Measurements from ENCODE around the gene PCDH9. TPM values are rescaled to one million over a fixed set of nuclear protein-coding genes. Genes with fewer than 3 reads are reported as not detected.

The PCDH9 gene
- total and polyA plus RNA-seq, 9 donors, result 0.18 to 6.5 (median 1.3) TPM

DNA sequence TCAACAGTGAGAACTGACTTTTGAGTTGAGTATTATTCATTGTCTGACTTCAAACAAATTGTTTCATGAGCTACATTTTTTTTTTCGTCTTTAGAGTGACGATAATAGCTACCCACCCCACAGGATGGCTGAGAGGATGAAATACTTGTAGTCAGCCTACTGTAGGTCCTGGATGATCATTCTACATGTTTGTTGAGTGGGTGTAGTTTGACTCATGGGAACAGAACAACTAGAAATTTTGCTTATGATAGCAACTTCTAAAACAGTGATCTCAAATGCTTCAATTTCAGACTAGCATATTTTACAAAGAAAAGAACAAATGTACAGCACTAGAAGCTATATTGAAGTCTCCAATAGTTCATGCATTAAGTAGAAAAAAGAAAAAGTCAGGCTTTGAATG lies 651.8 kb downstream of the PCDH9 start:
- TF ChIP-seq POLR2A (IDR thresholded peaks at IDR 0.05) (no peak), EP300 (IDR thresholded peaks at IDR 0.05) (no peak)
- TF ChIP-seq, protein P1, sequence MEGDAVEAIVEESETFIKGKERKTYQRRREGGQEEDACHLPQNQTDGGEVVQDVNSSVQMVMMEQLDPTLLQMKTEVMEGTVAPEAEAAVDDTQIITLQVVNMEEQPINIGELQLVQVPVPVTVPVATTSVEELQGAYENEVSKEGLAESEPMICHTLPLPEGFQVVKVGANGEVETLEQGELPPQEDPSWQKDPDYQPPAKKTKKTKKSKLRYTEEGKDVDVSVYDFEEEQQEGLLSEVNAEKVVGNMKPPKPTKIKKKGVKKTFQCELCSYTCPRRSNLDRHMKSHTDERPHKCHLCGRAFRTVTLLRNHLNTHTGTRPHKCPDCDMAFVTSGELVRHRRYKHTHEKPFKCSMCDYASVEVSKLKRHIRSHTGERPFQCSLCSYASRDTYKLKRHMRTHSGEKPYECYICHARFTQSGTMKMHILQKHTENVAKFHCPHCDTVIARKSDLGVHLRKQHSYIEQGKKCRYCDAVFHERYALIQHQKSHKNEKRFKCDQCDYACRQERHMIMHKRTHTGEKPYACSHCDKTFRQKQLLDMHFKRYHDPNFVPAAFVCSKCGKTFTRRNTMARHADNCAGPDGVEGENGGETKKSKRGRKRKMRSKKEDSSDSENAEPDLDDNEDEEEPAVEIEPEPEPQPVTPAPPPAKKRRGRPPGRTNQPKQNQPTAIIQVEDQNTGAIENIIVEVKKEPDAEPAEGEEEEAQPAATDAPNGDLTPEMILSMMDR (IDR thresholded peaks at IDR 0.05), result no peak
- Histone ChIP-seq H3K4me1 (ENCODE audit: insufficient read depth) (no peaks in the 10 kb centered on the region), H3K27ac (no peak overlapping the region), H3K36me3 (no peaks in the 10 kb centered on the region), H3K4me3 (no peak overlapping the region), H3K9me3 (no peaks in the 10 kb centered on the region), H3K27me3 (no peaks in the 10 kb centered on the region)
- intact Hi-C loops (cut with DNase I), result no loop called here
- no peak for DNase-seq
- WGBS, 3 donors, result 80 to 87% (median 81%) methylated on average over 2 of the region's 2 CpGs

DNA sequence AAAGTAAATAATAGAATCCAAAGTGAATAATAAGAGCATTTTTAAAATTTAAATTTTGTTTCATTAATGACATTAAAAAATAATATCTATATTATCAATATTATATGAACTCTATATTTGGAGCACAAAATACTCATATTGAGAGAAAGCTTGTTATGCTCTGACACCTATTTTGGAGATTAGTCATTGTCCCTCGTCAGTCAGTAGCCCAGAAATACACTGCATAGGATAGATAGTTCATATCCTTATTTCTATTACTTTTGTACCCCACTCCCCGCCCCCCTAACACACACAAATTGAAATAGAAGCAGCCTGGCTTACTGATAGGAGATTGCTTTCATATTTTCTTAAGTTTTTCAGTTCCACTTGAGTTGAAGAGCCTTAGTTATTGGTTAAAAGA lies 652.8 kb downstream of the PCDH9 start:
- intact Hi-C loops (cut with DNase I), result no loop called here
- TF ChIP-seq POLR2A (IDR thresholded peaks at IDR 0.05) (no peak), EP300 (IDR thresholded peaks at IDR 0.05) (no peak)
- TF ChIP-seq, protein P1 (IDR thresholded peaks at IDR 0.05), result no peak
- Histone ChIP-seq H3K36me3 (no peaks in the 10 kb centered on the region), H3K27ac (no peak overlapping the region), H3K27me3 (no peaks in the 10 kb centered on the region), H3K9me3 (no peaks in the 10 kb centered on the region), H3K4me3 (no peak overlapping the region), H3K4me1 (ENCODE audit: insufficient read depth) (no peaks in the 10 kb centered on the region)
- WGBS, 3 donors, result 76 to 85% (median 80%) methylated on average over 2 of the region's 2 CpGs
- DNase-seq, result no peak

- TF ChIP-seq POLR2A (IDR thresholded peaks at IDR 0.05) (no peak), EP300 (IDR thresholded peaks at IDR 0.05) (no peak)
- TF ChIP-seq, protein P1 (IDR thresholded peaks at IDR 0.05), result no peak
- DNase-seq, result no peak
- H3K36me3 ChIP-seq, result no peaks in the 10 kb centered on the region
- intact Hi-C loops (cut with DNase I), result no loop called here
- no peak overlapping the region for H3K27ac ChIP-seq
- no peak overlapping the region for H3K4me3 ChIP-seq
- no peaks in the 10 kb centered on the region for H3K9me3 ChIP-seq
- no peaks in the 10 kb centered on the region for H3K4me1 ChIP-seq (ENCODE audit: insufficient read depth)
- 78 to 87% (median 78%) methylated on average over 1 of the region's 1 CpG for WGBS, 3 donors
- H3K27me3 ChIP-seq, result no peaks in the 10 kb centered on the region
These were observed 653.8 kb downstream of the PCDH9 start for GRCh38 chr13:66576381-66576780.

DNA sequence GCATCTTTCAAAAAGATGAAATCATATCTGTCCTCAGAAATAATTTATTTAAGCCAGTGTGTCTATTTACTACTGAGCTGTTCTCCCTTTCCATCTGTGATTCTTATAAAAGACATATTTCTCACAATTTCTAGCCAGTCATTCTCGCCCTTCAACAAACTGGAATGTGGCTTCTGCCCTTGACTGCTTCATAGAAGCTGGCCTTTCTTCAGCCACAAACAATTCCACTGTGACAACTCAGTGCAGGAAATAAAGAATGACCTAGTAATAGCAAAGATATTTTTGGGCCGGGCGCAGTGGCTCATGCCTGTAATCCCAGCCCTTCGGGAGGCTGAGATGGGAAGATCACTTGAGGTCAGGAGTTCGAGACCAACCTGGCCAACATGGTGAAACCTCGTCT lies 655.5 kb downstream of the PCDH9 start:
- no peaks in the 10 kb centered on the region for H3K9me3 ChIP-seq
- H3K27ac ChIP-seq, result no peak overlapping the region
- no peaks in the 10 kb centered on the region for H3K36me3 ChIP-seq
- H3K27me3 ChIP-seq, result no peaks in the 10 kb centered on the region
- H3K4me3 ChIP-seq, result no peak overlapping the region
- intact Hi-C loops (cut with DNase I), result no loop called here
- no peak for TF ChIP-seq POLR2A (IDR thresholded peaks at IDR 0.05)
- TF ChIP-seq, protein P1 (IDR thresholded peaks at IDR 0.05), result no peak
- TF ChIP-seq EP300 (IDR thresholded peaks at IDR 0.05), result no peak
- 76 to 90% (median 90%) methylated on average over 6 of the region's 6 CpGs for WGBS, 3 donors
- H3K4me1 ChIP-seq (ENCODE audit: insufficient read depth), result no peaks in the 10 kb centered on the region
- no peak for DNase-seq
